Smooth muscle cell (in vitro differentiated cells): ENCODE measurements around the gene SPDEF. TPM values are rescaled to one million over a fixed set of nuclear protein-coding genes. Genes with fewer than 3 reads are reported as not detected.

ENCODE experiments used
- DNase-seq: peaks from one replicate; lab custom pipeline; 2025; ENCODE audit not compliant: unreplicated experiment; lab: John Stamatoyannopoulos, UW
- H2AFZ ChIP-seq: fragments of 200-600 bp; sonication (generic); 2 replicates; pipeline ENCODE4 v1.6.0; 2016; ENCODE audit warnings: antibody characterized with exemption, low read depth, mild to moderate bottlenecking
- H3F3A ChIP-seq: fragments of 200-600 bp; sonication (generic); 2 replicates; pipeline ENCODE4 v1.6.0; 2017; ENCODE audit warnings: antibody characterized with exemption, low read depth
- H3K27ac ChIP-seq: fragments of 200-600 bp; sonication (generic); 2 replicates; pipeline ENCODE4 v1.5.1; 2016; ENCODE audit warnings: low read depth, mild to moderate bottlenecking
- H3K27me3 ChIP-seq: fragments of 200-600 bp; sonication (generic); 2 replicates; pipeline ENCODE4 v1.6.1; 2016; ENCODE audit warnings: low read depth, mild to moderate bottlenecking
- H3K36me3 ChIP-seq: fragments of 200-600 bp; sonication (generic); 2 replicates; pipeline ENCODE4 v1.5.1; 2016; ENCODE audit warnings: low read depth
- H3K4me1 ChIP-seq: fragments of 200-600 bp; sonication (generic); 2 replicates; pipeline ENCODE4 v1.5.1; 2016; ENCODE audit warnings: low read depth
- H3K4me2 ChIP-seq: fragments of 200-600 bp; sonication (generic); 2 replicates; pipeline ENCODE4 v1.6.0; 2016; ENCODE audit warnings: mild to moderate bottlenecking
- H3K4me3 ChIP-seq: fragments of 200-600 bp; sonication (generic); 2 replicates; pipeline ENCODE4 v1.5.1; 2016; ENCODE audit warnings: mild to moderate bottlenecking
- H3K79me2 ChIP-seq: fragments of 200-600 bp; sonication (generic); 2 replicates; pipeline ENCODE4 v1.6.0; 2016; ENCODE audit warnings: low read depth, mild to moderate bottlenecking
- H3K9ac ChIP-seq: fragments of 200-600 bp; sonication (generic); 2 replicates; pipeline ENCODE4 v1.6.0; 2016; ENCODE audit warnings: low read depth
- H3K9me3 ChIP-seq: fragments of 200-600 bp; sonication (generic); replicated peaks from 2 replicates; pipeline ENCODE4 v1.5.1; 2016; ENCODE audit warnings: low read depth
- H4K20me1 ChIP-seq: fragments of 200-600 bp; sonication (generic); 2 replicates; pipeline ENCODE4 v1.6.0; 2016; ENCODE audit warnings: low read depth
- WGBS: methylation state at CpG from one replicate; pipeline ENCODE4 v1.1.7; 2016; ENCODE audit warnings: low lambda C conversion rate; 5-methylcytosine and 5-hydroxymethylcytosine counted together
- polyA plus RNA-seq: library from polyadenylated mRNA; unstranded; fragments of >200 nt; fragmentation: Nextera tagmentation; extraction: Ambion mirVana; gene quantifications from 2 replicates; pipeline ENCODE4 v1.2.1, GENCODE V29; 2016
- total RNA-seq: library from RNA; depleted of rRNA; stranded (reverse); fragments of >200 nt; gene quantifications from 2 replicates; pipeline ENCODE4 v1.2.3, GENCODE V29; 2014
- TF ChIP-seq, protein P1 (sequence below): fragments of 200-600 bp; sonication (generic); IDR thresholded peaks from 2 replicates; pipeline ENCODE4 v1.5.1; 2017; ENCODE audit warnings: borderline replicate concordance, mild to moderate bottlenecking, antibody characterized with exemption; ENCODE audit not compliant: insufficient read depth, poor library complexity, severe bottlenecking

The SPDEF gene
- total and polyA plus RNA-seq, 2 experiments from 2014 or later = 0.16 TPM; not detected in 1

DNA sequence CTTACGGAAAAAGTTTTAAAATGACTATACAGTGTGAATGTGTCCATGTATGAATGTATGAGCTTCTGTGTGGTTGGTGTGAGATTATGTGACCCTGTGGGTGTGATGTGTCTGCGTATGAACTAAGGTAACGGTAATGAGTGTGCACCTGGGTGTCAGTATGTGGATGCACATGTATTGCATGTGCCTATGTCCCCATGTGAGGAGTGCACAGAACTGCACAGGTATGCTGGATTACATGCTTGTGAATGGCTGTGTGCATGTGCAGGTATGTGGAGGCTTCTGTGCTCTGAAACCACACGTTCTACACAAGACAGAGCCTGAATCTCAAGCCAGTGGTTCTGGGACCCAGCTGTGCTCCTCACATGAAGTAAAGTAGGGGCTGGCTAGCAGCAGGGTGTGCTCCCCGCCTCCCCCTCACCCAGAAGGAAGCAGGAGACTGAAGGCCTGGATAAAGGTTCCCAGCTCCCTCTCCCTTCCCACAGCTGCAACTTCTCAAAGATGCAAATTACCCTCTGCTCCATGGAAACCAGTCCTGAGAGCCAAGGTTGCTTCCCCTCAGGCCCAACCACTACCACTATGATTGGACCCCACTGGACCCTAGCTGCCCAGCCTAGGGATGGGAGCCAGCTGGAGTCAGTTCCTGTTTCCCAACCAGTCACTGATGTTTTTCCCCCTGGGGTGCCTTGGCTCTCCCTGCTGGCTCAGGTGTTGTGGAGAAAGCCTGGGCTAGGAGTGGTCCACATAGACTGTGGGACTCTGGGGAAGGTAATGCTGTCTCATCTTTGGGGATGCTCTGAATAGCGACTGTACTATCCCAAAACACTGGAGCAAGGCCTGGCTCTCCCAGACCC, 24.8 kb upstream of the SPDEF start:
- 93% methylated on average over 6 of the region's 6 CpGs for WGBS
- H3K36me3 ChIP-seq = no peaks in the 10 kb centered on the region
- H3K79me2 ChIP-seq = no peaks in the 10 kb centered on the region
- H3K27me3 ChIP-seq = no peaks in the 10 kb centered on the region
- no peak overlapping the region for H3K4me2 ChIP-seq
- DNase-seq = no peak
- no peaks in the 10 kb centered on the region for H3K9me3 ChIP-seq
- H2AFZ ChIP-seq = no peak overlapping the region
- no peaks in the 10 kb centered on the region for H3K4me1 ChIP-seq
- H3K27ac ChIP-seq = no peak overlapping the region
- H3F3A ChIP-seq = no peaks in the 10 kb centered on the region
- H4K20me1 ChIP-seq = peaks cover 22% of the 10 kb centered on the region
- no peak overlapping the region for H3K9ac ChIP-seq
- no peak overlapping the region for H3K4me3 ChIP-seq
- TF ChIP-seq, protein P1, sequence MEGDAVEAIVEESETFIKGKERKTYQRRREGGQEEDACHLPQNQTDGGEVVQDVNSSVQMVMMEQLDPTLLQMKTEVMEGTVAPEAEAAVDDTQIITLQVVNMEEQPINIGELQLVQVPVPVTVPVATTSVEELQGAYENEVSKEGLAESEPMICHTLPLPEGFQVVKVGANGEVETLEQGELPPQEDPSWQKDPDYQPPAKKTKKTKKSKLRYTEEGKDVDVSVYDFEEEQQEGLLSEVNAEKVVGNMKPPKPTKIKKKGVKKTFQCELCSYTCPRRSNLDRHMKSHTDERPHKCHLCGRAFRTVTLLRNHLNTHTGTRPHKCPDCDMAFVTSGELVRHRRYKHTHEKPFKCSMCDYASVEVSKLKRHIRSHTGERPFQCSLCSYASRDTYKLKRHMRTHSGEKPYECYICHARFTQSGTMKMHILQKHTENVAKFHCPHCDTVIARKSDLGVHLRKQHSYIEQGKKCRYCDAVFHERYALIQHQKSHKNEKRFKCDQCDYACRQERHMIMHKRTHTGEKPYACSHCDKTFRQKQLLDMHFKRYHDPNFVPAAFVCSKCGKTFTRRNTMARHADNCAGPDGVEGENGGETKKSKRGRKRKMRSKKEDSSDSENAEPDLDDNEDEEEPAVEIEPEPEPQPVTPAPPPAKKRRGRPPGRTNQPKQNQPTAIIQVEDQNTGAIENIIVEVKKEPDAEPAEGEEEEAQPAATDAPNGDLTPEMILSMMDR = no peak

DNA sequence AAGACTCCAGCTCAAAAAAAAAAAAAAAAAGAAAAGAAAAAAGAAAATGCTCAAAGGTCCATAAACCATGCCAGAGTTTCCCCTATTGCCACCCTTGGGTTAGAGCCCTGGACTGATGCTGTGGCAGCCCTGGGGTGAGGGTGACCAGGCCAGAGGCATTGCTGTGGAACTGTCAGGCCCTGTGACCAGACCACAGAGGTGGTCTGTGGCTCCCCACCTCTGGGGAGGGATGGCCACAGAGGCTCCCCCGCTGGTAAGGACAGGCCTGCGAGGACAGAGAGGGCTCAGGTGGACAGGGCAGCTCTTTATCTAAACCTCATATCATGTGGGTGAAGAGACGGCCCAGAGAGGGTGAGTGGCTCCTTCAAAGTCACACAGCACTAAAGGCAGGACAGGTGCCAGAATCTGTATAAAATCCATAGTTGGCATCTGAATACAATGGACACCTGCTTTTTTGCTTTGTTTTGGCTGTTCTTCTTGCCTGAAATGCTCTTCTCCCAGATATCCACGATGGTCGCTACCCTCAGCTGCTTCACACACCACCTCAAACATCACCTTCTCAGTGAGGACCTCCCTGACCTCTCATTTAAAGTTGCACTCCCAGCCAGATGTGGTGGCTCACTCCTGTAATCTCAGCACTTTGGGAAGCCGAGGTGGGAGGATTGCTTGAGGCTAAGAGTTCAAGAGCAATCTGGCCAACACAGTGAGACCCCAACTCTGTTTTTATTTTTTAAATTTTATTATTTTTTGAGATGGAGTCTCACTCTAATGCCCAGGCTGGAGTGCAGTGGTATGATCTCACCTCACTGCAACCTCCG, 22.5 kb upstream of the SPDEF start:
- TF ChIP-seq, protein P1 = no peak

DNA sequence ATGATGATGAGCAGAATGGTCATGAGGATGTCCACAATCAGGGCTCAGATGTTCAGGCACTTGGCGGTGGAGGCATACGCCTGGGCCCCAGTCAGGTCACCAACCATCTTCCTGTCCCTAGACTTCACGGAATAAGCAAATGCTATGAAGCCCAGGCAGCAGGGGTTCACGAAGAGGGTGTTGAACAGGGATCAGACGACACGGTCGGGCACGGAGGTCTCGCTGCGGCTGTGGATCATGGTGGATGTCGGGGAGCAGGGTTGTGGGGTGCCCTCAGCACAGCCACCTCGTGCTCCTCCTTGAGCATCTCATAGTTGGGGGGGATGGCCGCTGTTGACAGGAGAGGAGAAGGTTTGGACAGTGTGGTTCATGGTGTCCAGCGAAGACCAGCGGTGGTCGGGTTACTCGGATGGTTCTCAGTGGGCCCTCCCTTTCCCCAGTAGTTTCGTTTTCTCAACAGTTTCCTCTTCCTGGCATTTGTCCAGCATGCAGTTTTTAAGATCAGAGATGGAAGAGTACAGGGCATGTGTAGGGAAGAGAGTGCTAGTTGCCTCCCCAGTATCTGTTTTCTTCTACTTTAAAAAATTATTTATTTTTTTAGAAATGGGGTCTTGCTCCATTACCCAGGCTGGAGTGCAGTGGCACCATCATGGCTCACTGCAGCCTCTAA, 20.3 kb upstream of the SPDEF start:
- no peaks in the 10 kb centered on the region for H4K20me1 ChIP-seq
- TF ChIP-seq, protein P1 = no peak
- WGBS = 94% methylated on average over 18 of the region's 18 CpGs
- no peak overlapping the region for H3K4me2 ChIP-seq
- no peak overlapping the region for H2AFZ ChIP-seq
- DNase-seq = no peak
- H3K36me3 ChIP-seq = no peaks in the 10 kb centered on the region
- no peak overlapping the region for H3K4me3 ChIP-seq
- H3K9ac ChIP-seq = no peak overlapping the region
- H3K4me1 ChIP-seq = no peaks in the 10 kb centered on the region
- H3K79me2 ChIP-seq = no peaks in the 10 kb centered on the region
- no peaks in the 10 kb centered on the region for H3K27me3 ChIP-seq
- H3F3A ChIP-seq = no peaks in the 10 kb centered on the region
- no peaks in the 10 kb centered on the region for H3K9me3 ChIP-seq
- no peak overlapping the region for H3K27ac ChIP-seq

More for the DNA sequence above, 22.5 kb upstream of the SPDEF start:
- WGBS = 94% methylated on average over 7 of the region's 7 CpGs
- H2AFZ ChIP-seq = no peak overlapping the region
- peaks cover 9% of the 10 kb centered on the region for H4K20me1 ChIP-seq
- no peaks in the 10 kb centered on the region for H3F3A ChIP-seq
- no peak overlapping the region for H3K4me2 ChIP-seq
- no peaks in the 10 kb centered on the region for H3K9me3 ChIP-seq
- no peaks in the 10 kb centered on the region for H3K4me1 ChIP-seq
- no peaks in the 10 kb centered on the region for H3K36me3 ChIP-seq
- H3K4me3 ChIP-seq = no peak overlapping the region
- no peak for DNase-seq
- H3K27ac ChIP-seq = no peak overlapping the region
- H3K79me2 ChIP-seq = no peaks in the 10 kb centered on the region
- no peaks in the 10 kb centered on the region for H3K27me3 ChIP-seq
- H3K9ac ChIP-seq = no peak overlapping the region
